ENCODE data around the gene SLIT3.

DNA sequence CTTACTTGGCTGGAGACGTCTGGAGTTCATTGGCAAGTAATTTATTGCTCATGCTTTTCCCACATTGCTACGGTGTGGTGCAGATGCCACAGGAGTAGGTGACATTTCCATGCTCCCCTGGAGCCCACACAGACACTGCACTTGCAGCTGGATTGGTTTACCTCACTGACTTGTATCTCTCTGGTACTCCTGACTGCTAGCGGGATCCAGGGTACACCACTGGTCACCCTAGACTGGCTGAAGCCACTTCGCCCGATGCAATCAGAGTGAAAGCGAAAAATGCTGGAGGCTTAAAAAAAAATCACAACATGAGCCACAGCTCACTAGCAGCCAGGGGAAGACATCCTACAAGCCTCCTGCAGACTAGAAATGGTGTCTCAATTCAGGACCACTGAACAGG, 32.6 kb upstream of the SLIT3 start:
- TF ChIP-seq EZH2 (IDR thresholded peaks at IDR 0.05; ENCODE audit: low read depth) = no peak
- TF ChIP-seq, protein P1, sequence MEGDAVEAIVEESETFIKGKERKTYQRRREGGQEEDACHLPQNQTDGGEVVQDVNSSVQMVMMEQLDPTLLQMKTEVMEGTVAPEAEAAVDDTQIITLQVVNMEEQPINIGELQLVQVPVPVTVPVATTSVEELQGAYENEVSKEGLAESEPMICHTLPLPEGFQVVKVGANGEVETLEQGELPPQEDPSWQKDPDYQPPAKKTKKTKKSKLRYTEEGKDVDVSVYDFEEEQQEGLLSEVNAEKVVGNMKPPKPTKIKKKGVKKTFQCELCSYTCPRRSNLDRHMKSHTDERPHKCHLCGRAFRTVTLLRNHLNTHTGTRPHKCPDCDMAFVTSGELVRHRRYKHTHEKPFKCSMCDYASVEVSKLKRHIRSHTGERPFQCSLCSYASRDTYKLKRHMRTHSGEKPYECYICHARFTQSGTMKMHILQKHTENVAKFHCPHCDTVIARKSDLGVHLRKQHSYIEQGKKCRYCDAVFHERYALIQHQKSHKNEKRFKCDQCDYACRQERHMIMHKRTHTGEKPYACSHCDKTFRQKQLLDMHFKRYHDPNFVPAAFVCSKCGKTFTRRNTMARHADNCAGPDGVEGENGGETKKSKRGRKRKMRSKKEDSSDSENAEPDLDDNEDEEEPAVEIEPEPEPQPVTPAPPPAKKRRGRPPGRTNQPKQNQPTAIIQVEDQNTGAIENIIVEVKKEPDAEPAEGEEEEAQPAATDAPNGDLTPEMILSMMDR (conservative IDR thresholded peaks at IDR 0.05) = no peak

Measured in PC-9 (cell line).